ENCODE measurements around the gene DARS2. TPM values are rescaled to one million over a fixed set of nuclear protein-coding genes. Genes with fewer than 3 reads are reported as not detected.

DARS2 gene
- total and polyA plus RNA-seq, 4 donors: 2.0 to 10.0 (median 6.1) TPM

Other genes starting within 250 kb of the DARS2 start
- gene SLC9C2, start 221.6 kb upstream of the DARS2 start, total RNA-seq: not detected
- gene SLC9C2, start 221.6 kb upstream of the DARS2 start, polyA plus RNA-seq: not detected
- not detected for gene TEX50, start 189.3 kb upstream of the DARS2 start, total RNA-seq
- gene TEX50, start 189.3 kb upstream of the DARS2 start, polyA plus RNA-seq: not detected
- under 1 TPM; 0.33 to 0.39 TPM for gene ANKRD45, start 154.8 kb upstream of the DARS2 start, total RNA-seq
- gene ANKRD45, start 154.8 kb upstream of the DARS2 start, polyA plus RNA-seq: under 1 TPM in 1 of 2 donors, not detected in 1; 0.28 TPM
- gene KLHL20, start 109.7 kb upstream of the DARS2 start, total RNA-seq: 10 to 100 TPM; 28.5 to 35.2 TPM
- gene KLHL20, start 109.7 kb upstream of the DARS2 start, polyA plus RNA-seq: 10 to 100 TPM; 13.3 to 17.4 TPM
- 1 to 10 TPM; 4.5 to 4.8 TPM for gene CENPL, start 210 bp downstream of the DARS2 start, total RNA-seq
- gene CENPL, start 210 bp downstream of the DARS2 start, polyA plus RNA-seq: 1 to 10 TPM; 1.9 to 5.9 TPM
- 100 to 1,000 TPM; 201 to 307 TPM for gene GAS5, start 43.3 kb downstream of the DARS2 start, total RNA-seq
- 100 to 1,000 TPM; 382 to 898 TPM for gene GAS5, start 43.3 kb downstream of the DARS2 start, polyA plus RNA-seq
- 10 to 100 TPM; 14.2 to 19.9 TPM for gene ZBTB37, start 43.7 kb downstream of the DARS2 start, total RNA-seq
- 1 to 10 TPM in 1 of 2 donors, under 1 TPM in 1; 0.63 to 1.9 TPM for gene ZBTB37, start 43.7 kb downstream of the DARS2 start, polyA plus RNA-seq
- gene SERPINC1, start 92.7 kb downstream of the DARS2 start, total RNA-seq: not detected
- under 1 TPM in 1 of 2 donors, not detected in 1; 0.25 TPM for gene SERPINC1, start 92.7 kb downstream of the DARS2 start, polyA plus RNA-seq
- 10 to 100 TPM; 33.9 to 51.7 TPM for gene RC3H1, start 197.7 kb downstream of the DARS2 start, total RNA-seq
- gene RC3H1, start 197.7 kb downstream of the DARS2 start, polyA plus RNA-seq: 1 to 10 TPM; 4.5 to 5.4 TPM